Measurements from ENCODE around the gene GSDME. TPM values are rescaled to one million over a fixed set of nuclear protein-coding genes. Genes with fewer than 3 reads are reported as not detected.

Gene GSDME
- polyA plus RNA-seq, 1 of the 3 experiments (the other 2 are of a cell fraction): 109 TPM

DNA sequence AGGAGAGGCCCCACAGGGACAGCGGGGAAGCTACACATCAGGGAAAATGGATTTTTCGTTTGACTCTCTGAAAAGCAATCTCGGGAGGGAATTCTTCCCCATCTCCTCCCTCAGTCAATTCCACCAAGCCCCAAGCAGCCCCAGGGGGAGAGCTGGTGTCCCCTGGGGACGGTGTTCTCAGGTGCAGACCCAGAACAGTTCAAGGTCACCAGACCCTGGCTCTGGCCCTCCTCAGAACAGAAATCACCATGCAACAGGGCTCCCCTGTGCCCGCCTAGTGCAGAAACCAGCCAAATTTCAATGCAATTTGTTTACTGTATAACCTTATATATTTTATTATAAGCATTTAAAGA lies 34.1 kb downstream of the GSDME start:
- H2AFZ ChIP-seq (ENCODE audit: low read depth): no peak overlapping the region
- H3K79me2 ChIP-seq (ENCODE audit: insufficient read depth): no peaks in the 10 kb centered on the region
- no peaks in the 10 kb centered on the region for H3K9me2 ChIP-seq
- POLR2A ChIA-PET: no interaction called here
- no peak overlapping the region for H3K4me2 ChIP-seq
- no peaks in the 10 kb centered on the region for H3K9me3 ChIP-seq
- H3K4me3 ChIP-seq (ENCODE audit: low read depth in 2 of 2, low read length in 1 of 2): no peak overlapping the region
- WGBS (ENCODE audit: low lambda C conversion rate): 91% methylated on average over 5 of the region's 5 CpGs
- no peaks in the 10 kb centered on the region for H3K27me3 ChIP-seq (ENCODE audit: insufficient read depth)
- H3K9ac ChIP-seq: no peak overlapping the region
- no peak overlapping the region for H3K27ac ChIP-seq (ENCODE audit: low read depth in 2 of 2, low read length in 1 of 2)
- H3F3A ChIP-seq (replicated peaks; ENCODE audit: insufficient read depth): no peaks in the 10 kb centered on the region
- DNase-seq: no peak
- peaks cover 8 to 9% of the 10 kb centered on the region in 2 experiments for H3K36me3 ChIP-seq (replicated peaks in 1 of 2; ENCODE audit: control insufficient read depth in 1 of 2, insufficient read depth in 2 of 2, low read length in 1 of 2)
- peaks cover 0 to 7% of the 10 kb centered on the region in 2 experiments; a peak in 1 of 4 replicates for H3K4me1 ChIP-seq (ENCODE audit: control insufficient read depth in 1 of 2, insufficient read depth in 2 of 2, low read depth in 1 of 2, low read length in 1 of 2)
- no peaks in the 10 kb centered on the region for H4K20me1 ChIP-seq (ENCODE audit: insufficient read depth)
- TF ChIP-seq GATA2 (CRISPR knock-in tag; IDR thresholded peaks at IDR 0.05) (no peak), RFX5 (IDR thresholded peaks at IDR 0.05; ENCODE audit: low read length) (no peak), TCF12 (IDR thresholded peaks at IDR 0.05) (no peak)
- TF ChIP-seq, protein P1, sequence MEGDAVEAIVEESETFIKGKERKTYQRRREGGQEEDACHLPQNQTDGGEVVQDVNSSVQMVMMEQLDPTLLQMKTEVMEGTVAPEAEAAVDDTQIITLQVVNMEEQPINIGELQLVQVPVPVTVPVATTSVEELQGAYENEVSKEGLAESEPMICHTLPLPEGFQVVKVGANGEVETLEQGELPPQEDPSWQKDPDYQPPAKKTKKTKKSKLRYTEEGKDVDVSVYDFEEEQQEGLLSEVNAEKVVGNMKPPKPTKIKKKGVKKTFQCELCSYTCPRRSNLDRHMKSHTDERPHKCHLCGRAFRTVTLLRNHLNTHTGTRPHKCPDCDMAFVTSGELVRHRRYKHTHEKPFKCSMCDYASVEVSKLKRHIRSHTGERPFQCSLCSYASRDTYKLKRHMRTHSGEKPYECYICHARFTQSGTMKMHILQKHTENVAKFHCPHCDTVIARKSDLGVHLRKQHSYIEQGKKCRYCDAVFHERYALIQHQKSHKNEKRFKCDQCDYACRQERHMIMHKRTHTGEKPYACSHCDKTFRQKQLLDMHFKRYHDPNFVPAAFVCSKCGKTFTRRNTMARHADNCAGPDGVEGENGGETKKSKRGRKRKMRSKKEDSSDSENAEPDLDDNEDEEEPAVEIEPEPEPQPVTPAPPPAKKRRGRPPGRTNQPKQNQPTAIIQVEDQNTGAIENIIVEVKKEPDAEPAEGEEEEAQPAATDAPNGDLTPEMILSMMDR (IDR thresholded peaks at IDR 0.05): no peak; the same call in 1 of the 2 replicates
- CTCF ChIA-PET: interaction anchor here (0.7 to 2.6 kb wide), 9 partner anchors 8 to 375 kb away, joined by 3 to 7 read pairs (median 4); no protein-coding TSS in a partner anchor

DNA sequence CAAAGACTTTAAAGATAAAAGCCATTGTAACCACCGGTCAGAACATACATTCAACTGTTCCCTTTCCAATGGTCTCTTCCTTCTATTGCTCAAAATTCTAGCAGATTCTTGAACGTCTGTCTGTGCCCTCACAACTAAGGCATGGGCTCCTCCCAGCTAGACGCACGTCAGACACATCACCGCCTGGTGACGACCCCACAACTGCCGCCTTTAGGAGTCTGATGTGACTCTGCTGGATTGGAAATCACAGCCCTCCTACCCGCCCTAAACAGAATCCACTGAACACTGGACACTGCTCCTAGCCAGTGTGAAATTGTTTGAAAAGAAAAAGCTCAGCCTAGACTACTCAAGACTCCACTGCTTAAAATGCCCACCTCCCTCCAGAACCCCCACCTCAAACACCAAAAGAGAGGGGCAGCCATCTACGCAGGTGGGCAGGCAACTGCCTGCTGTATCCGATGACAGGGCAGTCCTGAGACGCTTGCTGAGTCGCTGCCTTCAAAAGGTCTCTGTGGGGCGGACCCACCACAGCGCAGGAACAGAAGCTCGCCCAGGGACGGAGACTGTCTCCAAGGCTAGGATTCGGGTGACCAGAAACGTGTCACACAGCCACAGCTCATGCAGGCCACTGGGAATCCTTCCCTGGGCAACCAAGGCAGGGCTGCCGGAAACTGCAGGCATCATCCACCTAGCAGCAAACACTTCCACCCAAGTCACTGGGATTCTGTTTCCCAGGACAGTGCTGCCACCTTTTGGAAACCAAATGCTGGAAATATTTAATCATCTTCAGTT lies 34.7 kb downstream of the GSDME start:
- no peak for TF ChIP-seq FOSL2 (IDR thresholded peaks at IDR 0.05; ENCODE audit: borderline replicate concordance, low read depth)
- TF ChIP-seq RAD21 (IDR thresholded peaks at IDR 0.05; ENCODE audit: low read length): peak; percentile 73
- no peak for TF ChIP-seq NRF1 (IDR thresholded peaks at IDR 0.05; ENCODE audit: low read depth, low read length)
- TF ChIP-seq, protein P1 (IDR thresholded peaks at IDR 0.05): peak; percentile 54
- TF ChIP-seq SMC3 (IDR thresholded peaks at IDR 0.05; ENCODE audit: low read depth, low read length): peak; percentile 51
- Histone ChIP-seq H2AFZ (ENCODE audit: low read depth) (no peak overlapping the region), H3F3A (replicated peaks; ENCODE audit: insufficient read depth) (no peaks in the 10 kb centered on the region), H3K9ac (no peak overlapping the region), H3K27ac (ENCODE audit: low read depth in 2 of 2, low read length in 1 of 2) (no peak overlapping the region), H4K20me1 (ENCODE audit: insufficient read depth) (no peaks in the 10 kb centered on the region), H3K9me3 (no peaks in the 10 kb centered on the region), H3K4me2 (no peak overlapping the region), H3K4me1 (ENCODE audit: control insufficient read depth in 1 of 2, insufficient read depth in 2 of 2, low read depth in 1 of 2, low read length in 1 of 2) (peaks cover 0 to 7% of the 10 kb centered on the region in 2 experiments; a peak in 1 of 4 replicates), H3K9me2 (no peaks in the 10 kb centered on the region), H3K79me2 (ENCODE audit: insufficient read depth) (no peaks in the 10 kb centered on the region), H3K27me3 (ENCODE audit: insufficient read depth) (no peaks in the 10 kb centered on the region), H3K36me3 (replicated peaks in 1 of 2; ENCODE audit: control insufficient read depth in 1 of 2, insufficient read depth in 2 of 2, low read length in 1 of 2) (peaks cover 11 to 14% of the 10 kb centered on the region in 2 experiments), H3K4me3 (ENCODE audit: low read depth in 2 of 2, low read length in 1 of 2) (no peak overlapping the region)
- CTCF ChIA-PET: interaction anchor here (0.7 to 2.6 kb wide), 14 partner anchors 9 to 376 kb away, joined by 3 to 7 read pairs (median 4); partner anchors contain the start of gene PALS2
- POLR2A ChIA-PET: no interaction called here
- peak; percentile 51 for DNase-seq
- WGBS (ENCODE audit: low lambda C conversion rate): 92% methylated on average over 19 of the region's 19 CpGs
